Endothelial cell of umbilical vein (primary cell): ENCODE data around the gene SUZ12. TPM values are rescaled to one million over a fixed set of nuclear protein-coding genes. Genes with fewer than 3 reads are reported as not detected.
"Not testable (repeated sequence)": the region's sequence is repeated elsewhere in the genome, so short reads cannot be mapped to it uniquely, and the experiment has no call there.

ENCODE experiments used
- BruUV-seq: library from RNA; stranded (reverse); fragments of 400-500 nt; replicated peaks from 2 replicates; lab custom pipeline; 2021; lab: Mats Ljungman, UMichigan
- CTCF ChIA-PET: fragments of 300-600, 350-600 bp; sonication (Branson Sonifier 250); formaldehyde crosslinking; loops from one replicate; lab custom pipeline; 2021; ENCODE audit warnings: antibody characterized with exemption, inconsistent platforms; lab: Charles Lee
- POLR2A ChIA-PET: fragments of 300-600, 350-600 bp; sonication (Branson Sonifier 250); formaldehyde crosslinking; loops from one replicate; lab custom pipeline; 2021; ENCODE audit warnings: antibody characterized with exemption, inconsistent platforms; lab: Charles Lee
- DNase-seq: peaks from one replicate; pipeline ENCODE4 v3.0.0-alpha.2; 2011; ENCODE audit warnings: low read depth, low spot score
- FAIRE-seq: peaks from 2 replicates; lab custom pipeline; 2011; peaks lifted over from hg19 to GRCh38; lab: Jason Lieb, UNC
- H2AFZ ChIP-seq: 2 replicates; pipeline ENCODE4 v1.6.0; 2012; ENCODE audit warnings: low read depth, low read length, control low read depth, inconsistent platforms
- H3K27ac ChIP-seq: 2 replicates; pipeline ENCODE4 v1.5.1; 2011; ENCODE audit warnings: low read depth, mild to moderate bottlenecking, control low read depth, low read length, moderate library complexity; ENCODE audit not compliant: insufficient read depth
- H3K27me3 ChIP-seq, 2 experiments: 2 replicates each; pipeline versions ENCODE4 v1.6.0 to v1.6.1; 2011; ENCODE audit warnings: low read length in 2 of 2, mixed read lengths in 1 of 2; ENCODE audit not compliant: control insufficient read depth in 2 of 2, insufficient read depth in 2 of 2
- H3K36me3 ChIP-seq, 2 experiments: 2 replicates in 1 of 2; 3 replicates in 1 of 2; pipeline ENCODE4 v1.5.1; 2011; ENCODE audit warnings: low read length in 2 of 2, mild to moderate bottlenecking in 1 of 2, moderate library complexity in 1 of 2; ENCODE audit not compliant: control insufficient read depth in 2 of 2, insufficient read depth in 2 of 2; ENCODE audit errors: extremely low read depth in 1 of 2
- H3K4me1 ChIP-seq: 3 replicates; pipeline ENCODE4 v1.5.1; 2011; ENCODE audit warnings: mild to moderate bottlenecking, low read length; ENCODE audit not compliant: control insufficient read depth, insufficient read depth; ENCODE audit errors: extremely low read depth
- H3K4me2 ChIP-seq: 2 replicates; pipeline ENCODE4 v1.6.1; 2011; ENCODE audit warnings: low read length, control low read depth, mixed read lengths; ENCODE audit not compliant: insufficient read depth
- H3K4me3 ChIP-seq, 3 experiments: fragments of 200-600 bp in 1 of 3; sonication (generic), shearing (Covaris generic) in 1 of 3; replicated peaks in 1 of 3; 2 replicates each; pipeline ENCODE4 v1.5.1; 2011 to 2016; ENCODE audit warnings: control low read depth in 3 of 3, low read length in 3 of 3, mild to moderate bottlenecking in 2 of 3, inconsistent platforms in 1 of 3, low read depth in 1 of 3, moderate library complexity in 1 of 3; ENCODE audit not compliant: insufficient read depth in 1 of 3
- H3K79me2 ChIP-seq: 2 replicates; pipeline ENCODE4 v1.6.0; 2012; ENCODE audit warnings: low read length, inconsistent platforms; ENCODE audit not compliant: control insufficient read depth, insufficient read depth
- H3K9ac ChIP-seq: replicated peaks from 2 replicates; pipeline ENCODE3; 2011; ENCODE audit warnings: low read length, control low read depth; ENCODE audit not compliant: insufficient read depth; ENCODE audit errors: extremely low read depth
- H3K9me1 ChIP-seq: replicated peaks from 3 replicates; pipeline ENCODE4 v1.6.0; 2011; ENCODE audit warnings: mild to moderate bottlenecking, low read length; ENCODE audit not compliant: control insufficient read depth, insufficient read depth; ENCODE audit errors: extremely low read depth
- H3K9me3 ChIP-seq: replicated peaks from 2 replicates; pipeline ENCODE4 v1.5.1; 2012; ENCODE audit warnings: low read length, inconsistent platforms; ENCODE audit not compliant: control insufficient read depth, insufficient read depth
- H4K20me1 ChIP-seq: replicated peaks from 2 replicates; pipeline ENCODE3; 2011; ENCODE audit warnings: mild to moderate bottlenecking, low read length; ENCODE audit not compliant: control insufficient read depth, insufficient read depth; ENCODE audit errors: extremely low read depth
- CTCF ChIP-seq, 2 donors: IDR thresholded peaks; 1 replicate in 1 of 2; 2 replicates in 1 of 2; pipeline ENCODE4 v1.5.1; 2011; ENCODE audit warnings: low read length in 2 of 2, mild to moderate bottlenecking in 2 of 2, moderate library complexity in 2 of 2, control low read depth in 1 of 2, inconsistent platforms in 1 of 2, low read depth in 1 of 2; ENCODE audit not compliant: insufficient read depth in 1 of 2; ENCODE audit errors: extremely low read depth in 1 of 2
- EZH2 ChIP-seq: IDR thresholded peaks from 2 replicates; pipeline ENCODE4 v1.6.1; 2012; ENCODE audit warnings: borderline replicate concordance, low read depth, mild to moderate bottlenecking, moderate library complexity, low read length, inconsistent platforms; ENCODE audit not compliant: severe bottlenecking
- FOS ChIP-seq: IDR thresholded peaks from 2 replicates; pipeline ENCODE4 v1.6.1; 2011; ENCODE audit warnings: mild to moderate bottlenecking, low read length, moderate library complexity, borderline replicate concordance; ENCODE audit not compliant: insufficient read depth
- GATA2 ChIP-seq: IDR thresholded peaks from 2 replicates; pipeline ENCODE4 v1.7.0; 2011; ENCODE audit warnings: low read depth, mild to moderate bottlenecking, moderate library complexity, mixed read lengths, low read length; ENCODE audit not compliant: insufficient read length, insufficient read depth
- JUN ChIP-seq: IDR thresholded peaks from 2 replicates; pipeline ENCODE4 v1.6.1; 2011; ENCODE audit warnings: borderline replicate concordance, low read depth; ENCODE audit not compliant: insufficient read length, insufficient read depth
- MAX ChIP-seq: IDR thresholded peaks from 2 replicates; pipeline ENCODE4 v1.6.1; 2011; ENCODE audit not compliant: insufficient read depth, insufficient read length
- MYC ChIP-seq: IDR thresholded peaks from one replicate; pipeline ENCODE4 v1.6.1; 2011; ENCODE audit warnings: mild to moderate bottlenecking, low read depth, low read length
- POLR2A ChIP-seq: IDR thresholded peaks from 2 replicates; pipeline ENCODE4 v1.6.1; 2012; ENCODE audit warnings: low read depth, mild to moderate bottlenecking, control low read depth, low read length
- POLR2AphosphoS5 ChIP-seq: IDR thresholded peaks from 2 replicates; pipeline ENCODE4 v1.6.1; 2012; ENCODE audit warnings: low read depth, mild to moderate bottlenecking, control low read depth, low read length, moderate library complexity; ENCODE audit not compliant: insufficient read depth
- dilution Hi-C: fragments of 300-500 bp; cut with MboI; formaldehyde crosslinking; loops from one replicate; pipeline ENCODE4 v1.15.0; 2019; ENCODE audit warnings: low sequenced_read_pairs; ENCODE audit not compliant: extremely low pct_ligation_motif_present
- intact Hi-C: fragments of 100-400 bp; cut with micrococcal nuclease; formaldehyde crosslinking; loops from one replicate; pipeline ENCODE4 v1.10.0; 2022
- polyA plus RNA-seq, 4 experiments: library from polyadenylated mRNA; depleted of rRNA in 3 of 4; stranded (reverse) in 3 of 4; unstranded in 1 of 4; fragments of >200 nt; gene quantifications; 2 replicates each; pipeline versions ENCODE4 v1.2.1 to v1.2.3, GENCODE V29; 2011 to 2012; ENCODE audit warnings: missing spikeins in 1 of 4
- total RNA-seq: library from RNA; stranded (reverse); gene quantifications from 2 replicates; pipeline ENCODE4 v1.2.3, GENCODE V29; 2021

SUZ12 gene
- total and polyA plus RNA-seq, 2 donors (not counting 3 experiments of a cell fraction or from before 2014, with no cell fraction given), result 7.8 to 30.9 TPM

DNA sequence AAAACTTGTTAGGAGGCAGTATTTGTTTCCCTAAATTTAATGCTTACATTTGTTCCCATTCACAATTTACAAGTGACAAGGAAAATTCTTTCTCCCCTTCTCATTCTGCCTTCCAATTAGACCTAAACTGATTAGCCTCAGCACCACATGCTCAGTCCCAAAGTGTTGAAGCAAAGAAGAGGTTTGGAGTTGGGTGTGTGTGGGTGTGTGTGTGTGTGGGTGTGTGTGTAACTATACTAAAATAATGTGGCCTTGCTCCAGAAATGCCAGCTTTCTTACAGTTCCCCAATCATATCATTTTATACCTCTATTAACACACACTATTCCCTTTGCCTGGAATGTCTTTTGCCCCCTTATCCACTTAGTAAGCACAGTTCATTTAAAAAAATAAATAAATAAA lies 28.4 kb upstream of the SUZ12 start:
- Histone ChIP-seq H3K79me2 (no peaks in the 10 kb centered on the region), H3K9me1 (no peaks in the 10 kb centered on the region), H3K36me3 (no peaks in the 10 kb centered on the region), H3K4me3 (no peak overlapping the region), H3K9me3 (no peaks in the 10 kb centered on the region), H4K20me1 (no peaks in the 10 kb centered on the region), H3K27ac (no peak overlapping the region), H3K4me1 (no peaks in the 10 kb centered on the region), H3K27me3 (peaks cover 6 to 18% of the 10 kb centered on the region in 2 experiments), H3K9ac (no peak overlapping the region), H3K4me2 (no peak overlapping the region), H2AFZ (no peak overlapping the region)
- intact Hi-C loops, result no loop called here
- ChIA-PET CTCF (no interaction called here), POLR2A (no interaction called here)
- DNase-seq (no peak), FAIRE-seq (no peak)
- no TSS peak for BruUV-seq
- no peak for TF ChIP-seq EZH2
- TF ChIP-seq JUN, result no peak
- TF ChIP-seq CTCF (IDR thresholded peaks at IDR 0.05; ENCODE audit: extremely low read depth in 1 of 2, insufficient read depth in 1 of 2, low read depth in 1 of 2, low read length in 2 of 2), result no peak
- TF ChIP-seq MAX, result no peak
- no peak for TF ChIP-seq MYC
- no peak for TF ChIP-seq FOS
- TF ChIP-seq POLR2AphosphoS5, result no peak
- TF ChIP-seq GATA2, result no peak
- no peak for TF ChIP-seq POLR2A
- dilution Hi-C loops, result no loop called here

DNA sequence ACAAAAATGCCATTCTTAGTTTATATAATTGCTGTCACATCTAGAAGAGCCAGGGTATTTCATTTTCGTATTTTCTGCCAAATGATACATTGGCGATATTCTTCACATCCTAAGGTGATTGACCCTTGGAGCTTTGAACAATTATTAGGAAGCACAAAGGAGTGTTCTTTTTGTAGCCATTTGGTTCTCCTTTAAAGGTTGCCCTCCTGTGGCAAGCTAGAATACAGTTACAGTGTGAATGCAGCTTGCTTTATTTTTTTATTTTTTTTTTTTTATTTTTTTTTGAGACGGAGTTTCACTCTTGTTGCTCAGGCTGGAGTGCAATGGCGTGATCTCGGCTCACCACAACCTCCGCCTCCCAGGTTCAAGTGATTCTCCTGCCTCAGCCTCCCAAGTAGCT lies 24.1 kb upstream of the SUZ12 start:
- BruUV-seq, POLR2A ChIA-PET, H3K4me1 ChIP-seq, H2AFZ ChIP-seq, intact Hi-C loops, H4K20me1 ChIP-seq, H3K9ac ChIP-seq, FAIRE-seq, H3K9me3 ChIP-seq, H3K4me3 ChIP-seq, H3K9me1 ChIP-seq, H3K4me2 ChIP-seq, H3K36me3 ChIP-seq, H3K79me2 ChIP-seq, dilution Hi-C loops, H3K27ac ChIP-seq: not testable (repeated sequence)
- CTCF ChIA-PET, result interaction anchor here (0.8 to 1.8 kb wide), 10 partner anchors 9 to 523 kb away, joined by 3 to 9 read pairs (median 4); partner anchors contain the start of genes SUZ12 and UTP6
- H3K27me3 ChIP-seq, result peaks cover 4 to 10% of the 10 kb centered on the region in 2 experiments
- peak; percentile 26 for DNase-seq
